NCI-H2227 (cell line): ENCODE data around the gene ANKRD29.
"Not testable (repeated sequence)": the region's sequence is repeated elsewhere in the genome, so short reads cannot be mapped to it uniquely, and the experiment has no call there.

ENCODE experiments used
- DNase-seq: peaks from one replicate; lab custom pipeline; 2025; ENCODE audit not compliant: unreplicated experiment; lab: John Stamatoyannopoulos, UW

The ANKRD29 gene

GRCh38 chr18:23646282-23646681 is 16.4 kb downstream of the ANKRD29 start:
- no peak for DNase-seq

- DNase-seq: no peak
Measured at GRCh38 chr18:23645568-23646175, 17.0 kb downstream of the ANKRD29 start.

GRCh38 chr18:23643815-23644490 is 18.8 kb downstream of the ANKRD29 start:
- DNase-seq: no peak

- DNase-seq: no peak
Measured at GRCh38 chr18:23641937-23642666, 20.6 kb downstream of the ANKRD29 start.

- no peak for DNase-seq
Measured at GRCh38 chr18:23641143-23641720, 21.5 kb downstream of the ANKRD29 start.

- DNase-seq: no peak
Measured at GRCh38 chr18:23640052-23640451, 22.7 kb downstream of the ANKRD29 start.

- not testable (repeated sequence) for DNase-seq
Measured at GRCh38 chr18:23636433-23636832, 26.3 kb downstream of the ANKRD29 start.

GRCh38 chr18:23636071-23636399 is 26.7 kb downstream of the ANKRD29 start:
- DNase-seq: no peak

GRCh38 chr18:23635283-23636070 is 27.2 kb downstream of the ANKRD29 start:
- DNase-seq: no peak

GRCh38 chr18:23634692-23635091 is 28.0 kb downstream of the ANKRD29 start:
- no peak for DNase-seq

- DNase-seq: no peak
Measured at GRCh38 chr18:23632615-23633014, 30.1 kb downstream of the ANKRD29 start.

GRCh38 chr18:23631746-23632145 is 31.0 kb downstream of the ANKRD29 start:
- peak; percentile 15 for DNase-seq

GRCh38 chr18:23631312-23631711 is 31.4 kb downstream of the ANKRD29 start:
- no peak for DNase-seq

GRCh38 chr18:23629444-23629946 is 33.2 kb downstream of the ANKRD29 start:
- DNase-seq: peak; percentile 36

GRCh38 chr18:23627970-23628369 is 34.7 kb downstream of the ANKRD29 start:
- DNase-seq: no peak

- DNase-seq: no peak
Measured at GRCh38 chr18:23627321-23627720, 35.4 kb downstream of the ANKRD29 start.

GRCh38 chr18:23626451-23627279 is 36.0 kb downstream of the ANKRD29 start:
- DNase-seq: no peak

GRCh38 chr18:23623040-23623439 is 39.7 kb downstream of the ANKRD29 start:
- no peak for DNase-seq

- peak; percentile 62 for DNase-seq
Measured at GRCh38 chr18:23619388-23619881, 43.3 kb downstream of the ANKRD29 start.

- peak; percentile 62 for DNase-seq
Measured at GRCh38 chr18:23618862-23619387, 43.8 kb downstream of the ANKRD29 start.
